WI38 (cell line): ENCODE data around the gene AK3.

Source experiments
- H3K4me3 ChIP-seq: 2 replicates; pipeline ENCODE4 v1.5.1; 2011; ENCODE audit warnings: low read depth, mild to moderate bottlenecking, control low read depth, low read length
- CTCF ChIP-seq: IDR thresholded peaks from 2 replicates; pipeline ENCODE4 v1.5.1; 2012; ENCODE audit warnings: low read depth, mild to moderate bottlenecking, control low read depth, low read length

The AK3 gene

GRCh38 chr9:4738866-4739586 lies 2.0 kb downstream of the AK3 start:
- peak overlapping the region; percentile 86 for H3K4me3 ChIP-seq
- TF ChIP-seq CTCF: no peak

- no peak for TF ChIP-seq CTCF
- H3K4me3 ChIP-seq: no peak overlapping the region
These were observed 6.9 kb downstream of the AK3 start for GRCh38 chr9:4734150-4734549.

GRCh38 chr9:4732890-4733289 lies 8.1 kb downstream of the AK3 start:
- no peak for TF ChIP-seq CTCF
- H3K4me3 ChIP-seq: no peak overlapping the region

- H3K4me3 ChIP-seq: no peak overlapping the region
- no peak for TF ChIP-seq CTCF
These were observed 13.4 kb downstream of the AK3 start for GRCh38 chr9:4727593-4727992.

GRCh38 chr9:4725706-4726442 lies 15.1 kb downstream of the AK3 start:
- TF ChIP-seq CTCF: no peak
- H3K4me3 ChIP-seq: no peak overlapping the region

- no peak for TF ChIP-seq CTCF
- no peak overlapping the region for H3K4me3 ChIP-seq
These were observed 19.3 kb downstream of the AK3 start for GRCh38 chr9:4721736-4722135.

GRCh38 chr9:4718911-4719310 lies 22.1 kb downstream of the AK3 start:
- no peak overlapping the region for H3K4me3 ChIP-seq
- TF ChIP-seq CTCF: no peak
